K562 (cell line): ENCODE measurements around the gene AGPAT3.

Source experiments
- BRCA1 ChIP-seq, 2 experiments: fragments of 450-650 bp in 1 of 2; sonication (generic) in 1 of 2; formaldehyde crosslinking in 1 of 2; IDR thresholded peaks; 2 replicates each; pipeline versions ENCODE4 v1.5.0 to v1.6.1; 2017 to 2020; ENCODE audit warnings: mild to moderate bottlenecking in 1 of 2, missing genetic modification reagents in 1 of 2
- MTA3 ChIP-seq: fragments of 450-650 bp; formaldehyde crosslinking; IDR thresholded peaks from 2 replicates; pipeline ENCODE4 v1.6.1; 2017; ENCODE audit warnings: mild to moderate bottlenecking, borderline replicate concordance
- SMARCE1 ChIP-seq: fragments of 450-650 bp; IDR thresholded peaks from 2 replicates; pipeline ENCODE4 v1.7.1; 2016; ENCODE audit warnings: mild to moderate bottlenecking

DNA sequence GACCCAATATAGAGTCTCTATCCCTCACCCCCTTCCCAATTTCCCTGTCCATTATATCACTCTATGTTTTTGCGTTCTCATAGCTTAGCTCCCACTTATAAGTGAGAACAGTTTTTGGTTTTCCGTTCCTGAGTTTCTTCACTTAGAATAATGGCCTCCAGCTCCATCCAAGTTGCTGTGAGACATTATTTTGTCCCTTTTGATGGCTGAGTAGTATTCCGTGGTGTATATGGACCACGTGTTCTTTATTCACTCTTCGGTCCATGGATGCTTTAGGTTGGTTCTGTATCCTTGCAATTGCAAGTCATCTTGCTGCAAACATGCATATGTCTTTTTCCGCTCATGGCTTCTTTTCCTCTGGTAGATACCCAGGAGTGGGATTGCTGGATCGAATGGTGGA is 54.3 kb downstream of the AGPAT3 start:
- no peak for TF ChIP-seq SMARCE1
- no peak for TF ChIP-seq BRCA1 (IDR thresholded peaks at IDR 0.05)
- TF ChIP-seq BRCA1 (CRISPR knock-in tag; IDR thresholded peaks at IDR 0.05) = no peak
- no peak for TF ChIP-seq MTA3
